ENCODE results near the gene TSPAN2. TPM values are rescaled to one million over a fixed set of nuclear protein-coding genes. Genes with fewer than 3 reads are reported as not detected.

The TSPAN2 gene
- total RNA-seq (2014; rRNA removed; shearing (Covaris generic)) = not detected in 2 replicates
- not detected in 2 replicates for polyA plus RNA-seq (2015; cell fraction: cytosol; rRNA removed)
- not detected in 2 replicates for polyA plus RNA-seq (2015; cell fraction: nucleus; rRNA removed)

DNA sequence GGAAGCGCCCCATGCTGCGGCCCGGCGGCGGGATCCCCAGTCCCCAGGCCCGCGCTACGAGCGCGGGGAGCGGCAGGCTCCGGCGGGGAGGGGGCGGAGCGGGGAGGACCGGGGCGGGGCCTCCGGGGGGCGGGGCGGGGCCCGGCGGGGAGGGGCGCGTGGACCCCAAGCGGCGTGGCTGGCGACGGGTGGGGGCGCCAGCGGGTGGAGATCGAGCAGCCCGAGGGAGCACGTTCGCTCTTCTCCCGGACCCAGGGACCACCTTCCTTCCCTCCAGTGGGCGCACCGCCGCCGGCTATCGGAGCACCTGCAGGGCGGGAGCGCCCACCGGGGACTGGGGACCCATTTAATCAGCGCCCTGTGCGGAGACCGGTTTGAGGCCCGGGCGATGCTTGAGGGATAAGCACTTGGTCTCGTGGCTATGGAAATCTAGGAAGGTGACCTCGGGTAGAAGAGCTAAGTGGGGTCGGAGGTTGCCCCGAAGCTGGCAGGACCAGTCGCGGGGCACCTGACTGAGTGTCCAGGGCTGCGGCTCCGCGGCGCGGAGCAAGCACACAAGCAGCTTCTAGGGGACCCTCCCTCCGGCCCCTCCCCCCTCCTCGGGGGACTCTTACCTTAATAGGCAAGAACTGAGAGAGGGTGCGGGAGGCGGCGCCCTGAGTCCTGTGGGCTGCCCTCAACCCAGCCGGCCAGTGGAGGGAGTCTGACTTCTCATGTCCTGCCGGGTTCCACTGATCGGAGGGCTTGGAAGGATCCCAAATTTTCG lies at the start of gene TSPAN2:
TSPAN2 (minus strand) TSS at position 84 of the 766 bp plus-strand sequence; CDS start at position 13, 71 bp downstream.
- DNase-seq (ENCODE audit: low read depth, low spot score) = no peak
- in situ Hi-C loops (cut with HindIII; ENCODE audit: low pct_unique_long_range_greater_than_20kb, low sequenced_read_pairs) = no loop called here

DNA sequence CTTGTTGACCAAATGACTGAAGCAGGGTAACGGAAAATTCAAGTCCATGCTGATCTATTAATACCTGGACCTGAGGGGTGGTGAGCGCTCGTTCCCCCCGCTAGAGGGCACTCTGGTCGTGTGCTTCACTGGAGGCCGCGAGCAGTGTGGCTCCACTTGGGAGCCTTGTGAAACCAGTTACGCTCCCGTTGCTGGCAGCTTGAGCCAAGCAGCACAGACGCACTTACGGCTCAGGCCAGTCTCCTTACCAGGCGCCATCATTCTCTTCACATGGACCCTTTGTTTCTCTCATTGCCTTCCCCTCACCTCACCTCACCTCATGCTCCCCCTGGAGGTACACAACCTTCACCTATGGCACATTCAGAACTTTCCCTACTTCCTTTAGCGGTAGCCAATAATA lies 49.7 kb upstream of the TSPAN2 start:
- peak; percentile 87 for DNase-seq (ENCODE audit: low read depth, low spot score)
- in situ Hi-C loops (cut with HindIII; ENCODE audit: low pct_unique_long_range_greater_than_20kb, low sequenced_read_pairs) = no loop called here

DNA sequence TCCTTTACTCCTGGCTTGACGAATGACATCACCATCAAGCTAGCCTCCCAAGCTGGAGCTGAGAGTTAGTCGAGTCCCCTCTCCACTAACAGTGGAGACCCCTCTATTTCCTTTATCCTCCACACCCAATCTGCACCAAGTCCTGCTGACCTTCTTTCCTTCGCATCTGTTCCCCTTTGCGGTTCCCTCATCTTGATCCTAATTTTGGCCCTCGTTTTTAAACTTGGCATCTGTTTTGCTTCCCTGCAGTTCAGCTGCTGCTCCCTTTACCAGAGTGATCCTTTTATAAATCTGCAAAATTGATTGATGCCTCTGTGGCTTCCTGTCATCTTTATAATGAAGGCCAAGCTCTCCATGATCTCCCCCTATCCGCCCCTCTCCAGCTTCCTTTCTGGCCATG lies 49.0 kb upstream of the TSPAN2 start:
- DNase-seq (ENCODE audit: low read depth, low spot score) = no peak
- in situ Hi-C loops (cut with HindIII; ENCODE audit: low pct_unique_long_range_greater_than_20kb, low sequenced_read_pairs) = no loop called here

DNA sequence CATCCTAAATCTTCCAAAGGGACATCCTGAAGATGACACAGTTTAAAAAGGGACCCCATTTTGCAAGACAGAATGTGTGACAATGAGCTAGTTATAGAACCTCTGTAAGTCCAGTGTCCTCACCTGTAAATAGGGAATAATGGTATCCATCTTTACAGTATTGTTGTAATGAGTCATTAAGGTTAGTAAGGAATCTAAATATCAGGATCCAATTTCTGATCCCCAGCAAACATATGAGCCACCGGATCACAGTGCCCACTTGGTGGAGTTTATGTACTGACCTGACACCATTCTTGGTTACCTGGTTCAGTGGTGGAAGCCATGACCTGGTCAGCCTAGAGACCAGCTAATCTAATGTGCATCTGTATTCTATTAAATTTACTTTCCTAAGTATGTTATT lies 47.9 kb upstream of the TSPAN2 start:
- no peak for DNase-seq (ENCODE audit: low read depth, low spot score)
- in situ Hi-C loops (cut with HindIII; ENCODE audit: low pct_unique_long_range_greater_than_20kb, low sequenced_read_pairs) = no loop called here

DNA sequence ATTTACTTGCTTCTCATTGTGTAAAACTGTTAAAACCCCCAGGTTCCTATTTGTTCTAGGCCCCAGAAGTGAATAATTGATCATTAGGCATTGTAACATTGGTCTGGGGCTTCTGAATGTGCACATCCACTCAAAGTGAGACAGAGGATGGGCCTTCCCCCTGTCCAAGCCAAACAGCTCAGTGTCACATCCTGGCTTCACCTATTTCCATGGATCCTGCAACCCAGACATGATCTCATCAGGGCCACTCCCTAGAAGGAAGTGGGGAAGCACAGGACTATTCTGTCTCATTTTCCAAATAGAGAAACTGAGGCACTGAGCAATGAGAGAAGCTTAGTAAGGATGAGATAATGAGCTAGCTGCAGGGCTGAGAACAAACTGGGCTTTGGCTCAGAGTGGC lies 47.4 kb upstream of the TSPAN2 start:
- DNase-seq (ENCODE audit: low read depth, low spot score) = no peak
- in situ Hi-C loops (cut with HindIII; ENCODE audit: low pct_unique_long_range_greater_than_20kb, low sequenced_read_pairs) = no loop called here

DNA sequence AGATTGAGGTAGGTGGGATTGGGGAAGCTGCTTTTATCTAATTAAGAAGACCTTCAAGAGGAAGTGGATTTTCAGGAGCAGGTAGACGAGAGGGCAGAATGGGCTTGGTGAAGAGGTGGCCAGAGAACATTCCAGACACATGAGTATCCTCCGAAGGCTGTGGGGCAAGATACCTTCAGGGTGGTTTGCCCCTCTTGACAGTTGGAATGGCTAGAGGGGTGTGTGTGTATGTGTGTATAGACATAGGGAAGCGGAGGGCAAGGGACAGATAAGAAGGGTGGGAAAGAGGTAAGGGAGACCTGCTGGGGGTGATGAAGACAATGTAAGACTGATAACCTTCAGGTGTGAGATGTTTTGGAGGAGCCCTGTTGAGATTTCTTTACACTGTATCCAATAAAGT lies 46.8 kb upstream of the TSPAN2 start:
- no peak for DNase-seq (ENCODE audit: low read depth, low spot score)

DNA sequence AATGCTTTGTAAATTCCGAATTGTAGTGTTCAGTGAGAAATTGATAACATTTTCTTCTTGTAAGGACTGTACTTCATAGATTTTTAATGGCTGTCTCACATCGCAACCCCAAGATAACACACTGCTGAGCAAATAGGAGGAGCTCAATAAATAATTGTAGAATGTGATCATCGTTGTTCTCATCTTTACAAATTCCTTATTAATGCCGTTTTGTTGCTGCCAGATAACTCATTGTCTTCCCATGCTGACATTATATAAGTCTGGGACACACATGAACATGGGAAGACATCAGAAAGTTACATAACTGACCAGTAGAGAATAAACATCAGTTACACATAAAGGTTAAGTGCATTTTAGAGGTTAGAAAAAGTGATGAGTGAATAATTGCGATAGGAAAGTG lies 46.4 kb upstream of the TSPAN2 start:
- no peak for DNase-seq (ENCODE audit: low read depth, low spot score)
- in situ Hi-C loops (cut with HindIII; ENCODE audit: low pct_unique_long_range_greater_than_20kb, low sequenced_read_pairs) = no loop called here

More for the DNA sequence above, 46.8 kb upstream of the TSPAN2 start:
- in situ Hi-C loops (cut with HindIII; ENCODE audit: low pct_unique_long_range_greater_than_20kb, low sequenced_read_pairs) = no loop called here

DNA sequence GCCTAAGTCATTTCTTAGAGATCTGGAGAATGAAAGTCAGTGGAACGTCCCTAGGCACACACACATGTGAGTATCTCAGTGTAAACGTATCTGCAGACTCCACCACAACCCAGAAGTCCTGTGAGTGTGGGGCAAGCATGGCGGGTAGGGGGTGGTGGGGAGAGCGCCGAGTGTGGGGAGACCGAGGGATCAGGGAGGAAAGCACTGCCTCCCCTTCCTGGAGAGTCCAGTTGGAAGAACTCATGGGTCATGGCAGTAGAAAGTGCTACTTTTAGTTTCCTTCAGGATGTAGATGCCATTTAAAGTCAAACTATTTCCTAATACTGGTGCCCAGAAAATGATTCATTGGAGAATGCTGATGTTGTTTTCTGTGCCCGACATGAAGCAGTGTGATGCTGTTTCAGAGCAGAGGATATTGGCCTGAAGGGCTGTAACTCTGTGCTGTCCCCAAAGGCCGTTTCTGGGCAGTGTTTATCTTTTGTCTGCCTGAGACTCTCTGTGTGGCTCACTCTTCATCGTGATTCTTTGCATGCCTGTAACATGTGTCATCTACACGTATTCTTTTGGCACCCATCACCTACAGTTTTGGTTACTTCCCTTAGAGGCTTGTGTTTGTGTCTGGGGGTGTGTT lies 45.7 kb upstream of the TSPAN2 start:
- in situ Hi-C loops (cut with HindIII; ENCODE audit: low pct_unique_long_range_greater_than_20kb, low sequenced_read_pairs) = no loop called here
- DNase-seq (ENCODE audit: low read depth, low spot score) = no peak

DNA sequence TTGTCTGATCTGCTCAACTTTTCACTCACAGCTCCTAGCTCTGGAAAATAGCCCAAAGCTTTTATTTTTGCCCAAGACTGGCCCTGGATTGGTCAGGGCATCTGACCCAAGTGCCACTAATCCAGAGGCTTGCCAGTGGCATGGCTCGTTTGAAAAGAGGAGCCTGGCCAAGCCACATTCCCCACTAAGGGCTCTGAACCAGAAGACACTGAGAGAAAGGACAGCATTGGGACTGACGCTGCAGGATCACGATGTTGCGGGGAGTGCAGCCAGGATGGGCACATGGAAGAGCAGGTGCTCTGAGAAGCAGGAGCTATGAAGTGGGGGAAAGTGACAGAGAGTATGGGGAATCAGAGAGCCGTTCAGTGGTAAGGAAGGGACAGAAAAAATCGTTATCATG lies 44.9 kb upstream of the TSPAN2 start:
- DNase-seq (ENCODE audit: low read depth, low spot score) = no peak
- in situ Hi-C loops (cut with HindIII; ENCODE audit: low pct_unique_long_range_greater_than_20kb, low sequenced_read_pairs) = no loop called here

DNA sequence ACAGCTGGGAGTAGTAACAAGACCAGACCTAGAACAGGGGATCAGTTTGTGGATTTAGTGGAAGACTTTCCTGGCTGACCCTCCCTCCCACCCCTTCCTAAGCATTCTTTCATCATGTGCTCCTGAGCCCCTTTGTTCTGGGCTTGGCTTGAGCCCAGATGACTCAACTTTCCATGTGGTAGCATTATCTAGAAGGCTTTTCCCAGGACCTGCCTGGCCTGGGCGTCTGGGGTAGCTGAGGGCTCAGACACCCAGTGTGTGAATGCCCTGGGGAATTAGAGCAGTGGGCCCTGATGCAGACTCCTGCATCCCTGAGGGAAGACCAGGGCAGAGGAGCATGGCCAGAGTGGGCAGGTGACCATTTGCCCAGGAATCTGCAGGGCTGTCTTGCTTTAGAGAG lies 44.1 kb upstream of the TSPAN2 start:
- no peak for DNase-seq (ENCODE audit: low read depth, low spot score)
- in situ Hi-C loops (cut with HindIII; ENCODE audit: low pct_unique_long_range_greater_than_20kb, low sequenced_read_pairs) = no loop called here

DNA sequence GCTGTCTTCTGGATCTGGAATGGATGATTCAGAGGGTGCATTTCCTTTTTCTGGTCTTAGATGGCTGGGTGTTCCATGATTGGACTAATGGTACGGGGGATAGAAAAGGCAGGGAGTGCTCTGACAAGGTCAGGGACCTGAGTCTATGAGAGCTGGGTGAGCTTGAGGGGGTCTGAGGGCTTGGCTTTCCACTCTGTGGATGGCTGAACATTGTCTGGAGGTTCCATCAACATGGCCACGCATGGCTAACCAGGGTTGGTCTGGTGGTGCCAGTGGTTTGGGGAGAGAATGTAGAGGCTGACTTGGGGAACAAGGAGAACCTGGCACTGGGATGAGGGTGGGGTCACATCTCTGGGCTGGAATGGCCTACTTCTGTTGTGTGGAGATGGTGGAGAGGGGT lies 41.5 kb upstream of the TSPAN2 start:
- in situ Hi-C loops (cut with HindIII; ENCODE audit: low pct_unique_long_range_greater_than_20kb, low sequenced_read_pairs) = no loop called here
- no peak for DNase-seq (ENCODE audit: low read depth, low spot score)

DNA sequence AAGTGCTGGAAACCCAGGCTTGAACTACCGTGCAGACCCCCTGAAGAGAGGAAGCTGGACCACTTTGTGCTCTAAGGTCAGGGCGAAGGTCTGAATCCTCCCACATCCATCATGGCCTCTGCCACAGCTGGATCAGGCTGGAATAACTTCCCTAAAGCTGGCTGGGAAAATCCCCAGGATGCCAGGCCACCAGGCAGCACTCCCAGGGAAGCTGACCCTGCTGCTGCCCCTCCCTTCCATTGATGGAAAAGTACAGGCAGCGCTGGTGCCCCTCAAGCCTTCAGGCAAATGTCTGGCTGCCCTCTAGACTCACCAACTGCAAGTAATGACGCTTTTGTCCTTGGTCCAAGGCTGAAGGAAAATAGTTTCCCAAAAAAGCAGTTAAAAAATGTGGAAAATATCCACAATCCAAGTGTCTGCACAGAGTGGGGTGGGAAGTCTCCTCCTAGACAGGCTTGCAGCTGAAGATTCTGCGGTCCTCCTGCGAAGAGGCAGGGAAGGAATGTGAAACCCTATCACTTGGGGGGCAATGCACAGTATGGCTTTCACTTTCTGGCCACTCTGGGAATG lies 39.9 kb upstream of the TSPAN2 start:
- DNase-seq (ENCODE audit: low read depth, low spot score) = no peak
- in situ Hi-C loops (cut with HindIII; ENCODE audit: low pct_unique_long_range_greater_than_20kb, low sequenced_read_pairs) = no loop called here

DNA sequence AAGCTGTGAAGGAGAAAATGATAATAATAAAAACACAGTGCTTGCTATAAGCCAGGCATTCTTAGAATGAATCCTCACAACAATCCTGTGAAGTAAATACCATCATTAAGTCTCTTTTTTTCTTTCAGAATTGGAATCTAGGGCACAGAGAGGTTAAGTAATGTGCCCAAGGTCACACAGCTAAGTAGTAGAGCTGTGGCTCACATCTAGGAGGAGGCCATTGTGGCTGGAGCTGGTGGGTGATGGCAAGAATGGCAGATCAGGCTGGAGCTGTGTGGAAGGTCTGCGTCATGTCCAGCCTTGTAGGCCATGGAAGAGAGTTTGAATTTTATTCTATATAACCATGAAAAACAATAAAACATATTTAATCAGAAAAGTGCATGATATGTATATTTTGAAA lies 38.2 kb upstream of the TSPAN2 start:
- in situ Hi-C loops (cut with HindIII; ENCODE audit: low pct_unique_long_range_greater_than_20kb, low sequenced_read_pairs) = no loop called here
- no peak for DNase-seq (ENCODE audit: low read depth, low spot score)

DNA sequence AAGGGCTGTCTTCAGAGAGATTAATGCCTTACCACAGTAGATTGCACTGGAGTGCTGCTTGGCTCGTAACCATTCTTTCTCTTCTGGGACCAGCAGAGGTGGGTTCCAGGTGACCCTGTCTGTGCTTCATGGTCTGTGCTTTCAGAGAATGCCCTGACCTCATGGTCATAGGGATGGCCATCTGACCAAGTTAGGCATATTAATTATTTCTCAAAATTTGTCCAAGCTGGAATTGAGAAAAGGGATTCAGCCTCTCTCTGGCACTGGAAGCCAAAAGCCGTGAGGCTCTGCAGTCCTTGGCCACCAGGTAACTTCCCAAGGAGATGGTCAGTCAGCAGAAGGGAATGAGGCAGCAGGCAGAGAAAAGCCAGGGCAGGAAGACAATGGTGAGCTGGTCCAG lies 37.2 kb upstream of the TSPAN2 start:
- in situ Hi-C loops (cut with HindIII; ENCODE audit: low pct_unique_long_range_greater_than_20kb, low sequenced_read_pairs) = no loop called here

DNA sequence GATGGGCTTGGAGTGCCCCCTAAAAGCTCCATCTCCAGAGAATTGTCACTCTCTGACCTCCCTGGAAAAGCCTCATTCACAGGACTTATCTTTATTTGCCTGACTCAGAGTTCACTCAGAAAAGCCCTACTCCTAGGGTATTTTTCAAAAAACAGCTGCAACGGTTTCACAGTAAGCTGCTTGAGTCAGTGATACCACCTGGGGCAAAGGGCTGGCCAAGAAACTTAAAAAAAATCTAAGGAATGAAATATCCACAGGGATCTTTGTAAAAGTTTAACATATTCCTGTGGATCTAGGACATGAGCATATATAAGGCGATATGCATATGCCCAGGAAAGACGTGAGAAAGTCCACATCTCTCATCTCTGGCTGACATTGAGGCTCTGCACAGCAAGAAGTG lies 33.8 kb upstream of the TSPAN2 start:
- no peak for DNase-seq (ENCODE audit: low read depth, low spot score)
- in situ Hi-C loops (cut with HindIII; ENCODE audit: low pct_unique_long_range_greater_than_20kb, low sequenced_read_pairs) = no loop called here

More for the DNA sequence above, 37.2 kb upstream of the TSPAN2 start:
- DNase-seq (ENCODE audit: low read depth, low spot score) = no peak

DNA sequence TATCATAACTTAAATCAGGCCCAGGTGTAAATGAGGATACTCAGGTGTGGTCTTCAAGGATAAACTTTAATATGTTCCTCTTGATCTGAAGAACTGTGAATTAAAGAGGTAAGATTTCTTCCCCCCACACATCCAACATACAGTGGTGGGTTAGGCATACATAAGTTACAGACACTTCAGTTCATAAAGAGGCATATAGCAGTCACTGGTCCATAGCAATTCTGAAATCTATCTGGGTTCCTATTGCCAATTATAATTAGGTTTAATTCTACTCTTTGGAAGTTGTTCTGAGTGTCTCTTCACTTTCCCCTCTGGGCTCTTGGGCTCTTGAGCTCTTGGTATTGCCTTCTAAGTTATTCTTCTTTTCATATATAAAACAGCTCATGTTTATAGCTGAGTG lies 32.5 kb upstream of the TSPAN2 start:
- in situ Hi-C loops (cut with HindIII; ENCODE audit: low pct_unique_long_range_greater_than_20kb, low sequenced_read_pairs) = no loop called here
- no peak for DNase-seq (ENCODE audit: low read depth, low spot score)

DNA sequence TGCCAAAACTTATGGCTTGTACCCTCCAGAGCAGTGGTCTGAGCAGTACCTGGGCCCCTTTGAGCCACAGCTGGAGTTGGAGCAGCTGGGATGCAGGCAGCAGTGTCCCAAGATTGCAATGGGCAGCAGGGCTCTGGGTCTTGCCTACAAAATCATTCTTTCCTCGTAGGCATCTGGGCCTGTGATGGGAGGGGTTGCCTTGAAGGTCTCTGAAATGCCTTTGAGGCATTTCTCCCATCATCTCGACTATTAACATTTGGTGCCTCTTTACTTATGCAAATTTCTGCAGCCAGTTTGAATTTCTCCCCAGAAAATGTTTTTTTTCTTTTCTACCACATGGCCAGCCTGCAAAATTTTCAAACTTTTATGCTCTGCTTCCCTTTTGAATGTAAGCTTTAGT lies 31.0 kb upstream of the TSPAN2 start:
- in situ Hi-C loops (cut with HindIII; ENCODE audit: low pct_unique_long_range_greater_than_20kb, low sequenced_read_pairs) = no loop called here

DNA sequence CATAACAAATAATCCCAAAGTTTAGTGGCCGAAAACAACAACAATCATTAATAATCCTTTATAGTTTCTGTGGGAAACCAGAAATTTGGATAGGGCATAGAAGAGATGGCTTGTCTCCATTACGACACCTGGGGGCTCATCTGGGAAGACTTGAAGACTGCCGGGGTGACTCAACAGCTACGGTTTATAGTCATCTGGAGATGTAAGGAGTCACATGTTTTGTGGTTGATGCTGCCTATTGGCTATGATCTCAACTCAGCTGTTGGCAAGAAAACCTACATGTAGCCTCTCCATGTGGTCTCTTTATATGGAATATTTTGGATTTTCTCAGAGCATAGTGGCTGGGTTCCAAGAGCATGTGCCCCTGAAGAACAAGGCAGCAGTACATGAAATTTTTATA lies 29.3 kb upstream of the TSPAN2 start:
- DNase-seq (ENCODE audit: low read depth, low spot score) = no peak
- in situ Hi-C loops (cut with HindIII; ENCODE audit: low pct_unique_long_range_greater_than_20kb, low sequenced_read_pairs) = no loop called here

More for the DNA sequence above, 31.0 kb upstream of the TSPAN2 start:
- DNase-seq (ENCODE audit: low read depth, low spot score) = no peak

DNA sequence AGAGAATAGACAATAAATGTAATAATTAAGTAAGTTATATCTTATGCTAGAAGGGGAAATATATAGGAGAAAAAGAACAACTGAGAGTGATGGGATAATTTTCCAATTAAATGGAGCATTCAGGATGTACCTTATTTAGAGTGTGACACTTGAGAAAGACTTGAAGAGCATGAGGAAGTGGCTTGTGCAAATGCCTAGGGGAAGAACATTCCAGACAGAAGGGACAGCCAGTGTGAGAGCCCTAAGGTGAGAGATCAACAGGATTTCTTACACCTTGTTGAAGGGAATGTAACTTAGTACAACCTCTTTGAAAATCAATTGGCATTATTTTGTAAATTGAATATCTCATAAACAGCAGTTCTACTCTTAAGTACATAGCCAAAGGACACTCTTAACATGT lies 28.8 kb upstream of the TSPAN2 start:
- in situ Hi-C loops (cut with HindIII; ENCODE audit: low pct_unique_long_range_greater_than_20kb, low sequenced_read_pairs) = no loop called here

More for the DNA sequence above, 28.8 kb upstream of the TSPAN2 start:
- DNase-seq (ENCODE audit: low read depth, low spot score) = no peak
